Retina (tissue), 1 donor: ENCODE data around the gene PLVAP.

Source experiments
- DNase-seq: peaks from one replicate; pipeline ENCODE4 v3.0.0-alpha.2; 2016

The PLVAP gene

DNA sequence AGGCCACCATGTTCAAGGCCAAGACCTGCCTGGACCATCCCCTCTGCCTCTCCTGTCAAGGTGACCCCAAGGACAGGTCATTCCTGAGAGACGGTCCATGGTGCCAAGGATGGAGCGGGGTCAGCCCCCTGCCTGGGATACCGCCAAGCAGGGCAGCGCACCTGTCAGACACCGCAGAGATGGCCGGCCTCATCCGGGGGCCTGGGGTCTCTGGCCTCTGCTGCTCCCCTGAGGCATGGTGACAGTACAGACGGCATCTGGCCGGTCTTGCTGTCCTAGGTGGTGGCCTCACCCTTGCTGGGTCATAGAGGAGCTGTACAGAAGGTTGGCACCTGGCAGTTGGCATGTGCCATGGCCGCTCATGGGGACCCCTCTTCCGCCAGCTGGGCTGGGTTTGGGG lies 56.7 kb downstream of the PLVAP start:
- DNase-seq = no peak

DNA sequence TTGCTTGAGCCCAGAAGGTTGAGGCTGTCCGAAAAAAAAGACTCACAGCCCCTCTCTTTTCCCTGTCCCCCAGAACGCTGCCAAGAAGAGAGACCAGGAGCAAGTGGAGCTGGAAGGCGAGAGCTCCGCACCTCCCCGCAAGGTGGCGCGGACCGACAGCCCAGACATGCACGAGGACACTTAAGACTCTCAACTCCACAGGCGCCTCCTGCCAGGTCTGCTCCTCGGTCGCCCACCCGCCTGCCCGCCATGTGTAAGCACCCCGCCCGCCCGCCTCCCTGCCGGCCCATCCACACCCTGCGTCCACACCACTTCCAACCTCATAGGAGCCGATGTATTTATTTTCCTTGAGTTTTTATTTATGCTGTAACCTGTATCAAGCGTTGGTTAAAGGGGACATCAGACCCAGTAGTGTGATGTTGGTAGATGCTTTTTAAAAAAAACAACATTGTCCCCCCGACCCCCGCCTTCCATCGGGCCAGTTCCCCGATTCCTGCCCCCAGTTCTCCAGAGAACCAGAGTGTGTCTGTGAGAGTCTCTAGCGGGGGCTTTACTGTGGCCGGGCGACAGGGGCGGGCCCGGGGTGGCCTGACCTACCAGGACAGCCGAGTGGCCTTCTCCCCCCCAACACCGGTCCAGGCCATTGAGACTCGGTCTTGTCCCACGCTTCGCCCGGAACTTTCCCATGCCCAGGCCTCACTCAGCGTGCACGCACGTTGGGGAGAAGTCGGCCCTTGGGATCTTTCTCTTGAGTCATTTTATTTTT lies 57.5 kb downstream of the PLVAP start:
- no peak for DNase-seq

DNA sequence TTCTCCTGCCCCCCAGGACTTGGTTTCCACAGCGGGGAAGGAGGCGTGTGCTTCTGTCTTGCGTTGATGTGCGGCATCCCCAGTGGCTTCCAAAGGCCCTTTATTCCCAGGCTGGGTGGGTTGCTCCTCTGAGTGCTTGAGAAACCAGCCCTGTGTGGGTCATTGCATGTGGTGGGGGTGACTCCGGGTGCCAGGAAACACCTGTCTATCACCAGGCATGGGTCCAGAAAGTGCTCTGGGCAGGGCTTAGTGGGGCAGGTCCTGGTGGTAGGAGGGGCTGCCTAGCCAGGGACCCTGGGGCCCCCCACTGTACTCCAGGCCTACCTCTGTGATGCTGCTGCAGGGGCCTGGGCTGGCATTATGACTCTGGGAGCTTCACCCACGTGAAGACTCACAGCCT lies 58.2 kb downstream of the PLVAP start:
- no peak for DNase-seq

DNA sequence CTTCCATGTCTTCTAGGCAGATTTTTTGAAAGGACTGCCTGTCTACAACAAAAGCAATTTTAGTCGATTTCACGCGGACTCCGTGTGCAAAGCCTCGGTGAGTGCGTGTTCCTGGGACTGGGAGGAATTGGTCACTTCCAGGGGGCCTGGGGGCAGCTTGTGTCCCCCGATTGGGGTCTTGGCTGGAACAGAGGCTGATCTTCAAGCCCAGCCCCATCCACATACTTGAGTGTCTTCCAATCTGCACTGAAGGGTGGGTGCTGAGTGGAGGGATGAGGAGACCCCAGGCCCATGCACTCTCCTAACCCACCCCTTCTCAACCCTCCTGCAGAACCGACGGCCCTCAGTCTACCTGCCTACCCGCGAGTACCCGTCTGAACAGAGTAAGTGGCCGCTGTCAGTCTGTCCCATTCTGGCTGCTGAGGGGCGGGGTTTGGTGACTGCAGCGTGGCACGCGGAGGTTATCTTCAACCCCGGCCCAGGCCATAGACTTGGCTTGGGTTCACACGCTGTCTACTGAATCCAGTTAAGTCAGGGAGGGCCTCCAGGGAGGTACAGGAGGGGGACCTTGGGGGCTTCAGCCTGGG lies 63.0 kb downstream of the PLVAP start:
- DNase-seq = no peak

DNA sequence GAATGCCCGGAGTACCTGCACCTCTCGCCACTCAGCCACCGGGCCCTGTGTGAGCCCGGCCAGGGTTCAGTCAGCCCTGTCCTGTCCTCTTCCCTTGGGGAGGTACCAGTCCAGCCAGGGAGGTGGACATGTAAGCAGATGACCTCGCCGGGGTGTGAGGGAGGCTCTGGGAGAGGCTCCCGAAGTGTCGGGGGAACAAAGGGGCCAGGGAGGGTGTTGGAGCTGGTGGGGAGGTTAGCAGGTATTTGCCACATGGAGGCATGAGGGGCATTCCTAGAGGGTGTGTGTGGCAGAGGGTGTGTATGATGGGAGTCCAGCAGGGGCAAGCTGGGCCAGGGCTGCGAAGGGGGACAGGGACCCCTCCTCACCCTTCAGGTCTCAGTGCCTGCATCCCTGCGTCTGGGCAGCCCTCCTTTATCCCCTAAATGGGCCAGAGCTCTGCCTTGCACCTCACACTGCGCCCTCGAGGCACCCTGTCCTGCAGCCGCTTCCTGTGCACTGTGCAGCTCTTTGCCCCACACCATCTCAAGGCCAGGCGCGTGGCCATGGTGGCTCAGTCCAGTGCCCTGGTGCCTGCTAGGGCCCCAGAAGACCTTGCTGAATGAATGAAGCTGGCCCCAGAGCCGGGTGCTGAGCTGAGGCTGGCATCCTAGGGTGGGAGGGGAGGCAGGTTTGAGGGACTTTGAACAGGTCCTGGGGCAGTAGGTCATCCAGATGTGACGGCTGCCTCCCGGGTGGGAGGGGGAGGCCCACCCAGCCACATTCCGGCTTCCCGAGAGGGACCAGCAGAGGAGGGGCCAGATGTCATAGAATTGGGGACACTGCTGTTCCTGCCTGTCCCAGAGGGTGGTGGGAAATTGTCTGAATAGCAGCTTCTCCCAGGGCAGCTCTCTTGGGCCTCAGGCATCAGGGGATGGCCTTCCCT lies 64.7 kb downstream of the PLVAP start:
- no peak for DNase-seq

DNA sequence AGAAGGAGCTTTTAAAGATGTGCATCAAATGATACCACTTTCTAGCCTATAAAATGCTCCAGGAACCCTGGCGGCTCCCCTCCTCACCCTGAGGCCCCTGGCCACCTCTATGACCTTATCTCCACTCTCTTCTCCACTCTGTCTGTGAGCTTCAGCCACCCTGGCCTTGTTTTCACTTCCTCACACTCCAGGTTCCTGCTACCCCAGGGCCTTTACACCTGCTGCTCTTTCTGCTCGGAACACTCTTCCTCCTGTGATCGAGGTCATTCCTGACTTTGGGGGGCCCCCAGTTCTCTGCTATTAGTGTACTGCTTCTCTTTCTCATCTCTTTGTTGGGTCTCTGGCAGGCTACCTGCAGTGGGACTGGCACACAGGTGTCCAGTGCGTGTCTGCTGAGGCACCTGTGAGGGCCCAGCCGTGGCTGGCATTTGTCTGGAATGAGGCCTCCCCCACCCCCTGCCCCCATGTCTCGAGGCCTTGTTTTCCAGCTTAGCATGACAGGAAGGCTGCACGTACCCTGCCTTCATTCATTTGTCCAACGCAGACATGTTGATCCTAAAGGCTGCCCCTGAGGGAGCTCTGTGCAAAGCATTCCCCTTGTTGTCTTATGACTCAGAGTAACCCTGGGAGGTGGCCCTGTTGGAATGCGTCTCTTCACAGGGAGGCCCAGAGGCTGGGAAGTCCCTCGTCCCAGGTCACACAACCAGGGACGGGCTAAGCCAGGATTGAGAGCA lies 65.5 kb downstream of the PLVAP start:
- DNase-seq = no peak

DNA sequence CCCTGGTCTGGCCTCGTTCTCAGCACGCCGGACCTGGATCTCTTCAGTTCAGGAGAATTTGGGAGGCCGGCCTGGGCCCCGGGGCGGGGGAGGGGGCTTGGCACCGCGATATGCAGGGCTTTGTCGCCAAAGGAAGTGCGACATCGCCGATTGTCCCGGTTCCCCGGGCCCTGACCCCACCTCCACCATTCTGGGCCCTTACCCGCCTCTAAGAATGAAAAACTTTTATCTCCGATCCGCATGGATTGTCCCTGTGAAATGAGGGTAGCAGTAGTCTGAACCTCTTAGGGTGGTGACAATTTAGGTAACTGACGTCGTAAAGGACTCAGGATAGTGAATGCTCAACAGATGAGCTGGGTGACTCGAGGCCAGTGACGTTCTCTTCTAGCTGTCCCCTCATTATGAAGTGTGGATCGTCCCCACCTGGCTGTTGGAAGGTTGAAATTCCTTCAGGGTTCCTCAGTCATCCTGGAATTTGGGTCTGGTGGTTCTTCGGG lies 67.1 kb downstream of the PLVAP start:
- no peak for DNase-seq

DNA sequence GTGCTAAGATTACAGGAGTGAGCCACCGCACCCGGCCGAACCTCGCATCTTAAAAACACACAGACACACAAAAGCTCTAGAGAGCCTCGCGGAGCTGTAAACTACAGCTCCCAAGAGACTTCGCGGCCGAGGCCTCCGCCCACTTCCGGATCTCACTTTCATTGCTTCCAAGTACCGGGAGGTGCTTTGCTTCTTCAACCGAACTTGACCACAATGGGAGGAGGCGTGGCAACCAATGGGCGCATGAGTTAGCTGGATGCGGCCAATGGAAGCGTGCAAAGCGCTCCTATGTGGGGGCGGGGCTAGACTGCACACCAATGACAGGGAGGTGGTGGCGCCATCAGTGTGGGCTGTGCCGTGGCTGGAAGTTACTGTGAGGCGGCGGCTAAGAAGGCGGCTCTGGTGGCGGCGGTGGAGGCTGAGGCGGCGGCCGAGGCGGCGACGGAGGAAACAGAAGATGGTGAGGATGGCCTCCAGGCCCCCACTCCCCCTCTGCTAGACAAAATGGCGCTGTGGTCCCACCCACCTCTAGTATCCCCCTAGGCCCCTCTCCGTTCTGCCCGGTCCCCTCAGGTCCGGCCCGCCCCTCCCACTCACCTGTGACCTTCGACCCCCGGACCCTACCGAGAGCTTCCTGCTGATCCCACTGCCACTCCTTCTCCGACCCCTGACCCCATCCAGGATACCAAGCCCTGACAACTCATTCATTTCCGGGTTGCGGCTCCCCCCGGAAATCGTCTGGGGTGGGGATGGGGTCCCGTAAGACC lies 67.8 kb downstream of the PLVAP start, which contains the start of gene DDA1:
Gene DDA1, plus strand, starts transcription at position 366 of the 767 bp plus-strand sequence. Its CDS starts 92 bp downstream, at position 458.
- peak; percentile 94 for DNase-seq

DNA sequence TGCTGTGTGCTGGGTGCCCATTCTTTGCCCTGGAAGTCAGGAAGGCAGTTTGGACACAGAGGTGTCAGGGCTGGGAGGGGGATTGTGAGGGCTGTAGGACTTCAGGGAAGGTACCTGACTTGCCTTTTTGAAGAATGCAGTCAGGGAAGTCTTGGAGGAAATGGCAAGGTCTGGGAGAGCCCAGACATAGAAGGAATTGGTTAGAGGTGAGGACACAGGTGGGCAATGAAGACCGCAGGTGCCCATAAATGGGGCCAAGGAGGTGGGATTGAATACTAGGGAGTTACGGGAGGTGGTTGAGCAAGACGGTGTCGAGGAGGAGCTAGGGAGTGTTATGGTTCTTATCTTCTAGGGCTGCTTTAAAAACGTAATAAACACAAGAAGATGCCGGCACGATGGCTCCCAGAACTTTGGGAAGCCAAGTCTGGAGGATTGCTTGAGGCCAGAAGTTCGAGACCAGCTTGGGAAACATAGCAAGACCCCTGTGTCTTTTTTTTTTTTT lies 69.2 kb downstream of the PLVAP start:
- DNase-seq = no peak

DNA sequence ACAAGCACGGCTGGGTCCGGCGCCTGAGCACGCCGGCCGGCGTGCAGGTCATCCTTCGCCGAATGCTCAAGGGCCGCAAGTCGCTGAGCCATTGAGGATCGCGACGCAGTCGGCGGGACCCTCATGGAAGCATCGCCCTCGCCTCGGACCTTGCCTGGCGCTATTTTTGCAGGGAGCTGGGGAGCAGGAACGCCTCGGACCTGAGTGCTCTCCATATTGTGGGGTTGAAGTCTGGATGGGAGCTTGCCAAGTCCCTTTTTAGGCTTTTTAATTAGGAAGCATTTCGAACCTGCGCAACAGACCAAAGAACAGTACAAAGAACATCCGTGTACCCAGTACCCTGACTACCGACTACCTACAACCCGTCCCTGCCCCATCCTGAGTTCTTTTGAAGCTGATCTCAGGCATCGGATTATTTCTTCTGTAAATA lies 70.8 kb downstream of the PLVAP start:
- DNase-seq = no peak

DNA sequence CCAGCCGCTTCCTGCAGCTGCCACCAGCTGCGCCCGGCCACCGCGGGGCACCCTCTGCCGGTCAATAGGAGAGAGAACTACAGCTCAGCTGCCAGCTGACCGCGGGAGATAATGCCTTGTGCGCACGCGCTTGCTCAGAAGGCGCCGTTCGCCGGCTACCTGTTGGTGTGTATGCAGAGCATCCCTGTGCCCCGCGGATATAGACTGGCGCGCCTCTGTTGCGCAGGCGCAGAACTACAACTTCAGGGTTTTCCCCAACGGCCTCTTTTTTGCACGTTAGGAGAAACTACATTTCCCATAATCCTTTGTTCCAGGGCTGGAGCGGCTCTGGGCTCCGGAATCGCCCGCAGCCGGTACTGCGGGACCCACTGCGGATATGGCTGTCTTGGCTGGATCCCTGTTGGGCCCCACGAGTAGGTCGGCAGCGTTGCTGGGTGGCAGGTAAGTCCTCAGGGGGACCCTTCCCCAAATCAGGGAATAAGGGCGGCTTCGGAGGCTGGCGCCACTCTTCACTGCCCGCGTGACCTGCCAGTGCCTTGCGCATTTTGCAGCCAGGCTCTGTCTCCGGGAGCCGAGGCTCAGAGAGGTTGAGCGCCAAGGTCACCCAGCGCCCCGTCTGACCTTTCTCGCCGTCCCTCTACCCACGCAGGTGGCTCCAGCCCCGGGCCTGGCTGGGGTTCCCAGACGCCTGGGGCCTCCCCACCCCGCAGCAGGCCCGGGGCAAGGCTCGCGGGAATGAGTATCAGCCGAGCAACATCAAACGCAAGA lies 71.4 kb downstream of the PLVAP start, which contains the start of gene MRPL34:
Gene MRPL34, plus strand, starts transcription at position 356 of the 768 bp plus-strand sequence. Its CDS starts 21 bp downstream, at position 377.
- DNase-seq = peak; percentile 97

DNA sequence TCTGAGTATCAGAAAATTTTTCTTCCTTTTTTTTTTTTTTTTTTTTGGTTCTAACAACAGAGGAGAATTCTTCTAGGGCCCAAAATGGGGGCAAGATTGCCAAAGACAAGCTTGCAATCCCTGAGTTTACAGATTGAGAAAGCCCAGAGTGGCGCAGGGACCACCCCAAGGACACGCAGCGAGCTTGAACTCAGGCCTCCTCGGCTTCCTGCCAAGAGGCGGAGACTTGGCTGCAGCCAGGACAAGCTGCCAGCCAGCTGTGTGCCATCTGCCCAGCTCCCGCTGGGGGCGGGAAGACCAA lies 72.0 kb downstream of the PLVAP start:
- DNase-seq = no peak

DNA sequence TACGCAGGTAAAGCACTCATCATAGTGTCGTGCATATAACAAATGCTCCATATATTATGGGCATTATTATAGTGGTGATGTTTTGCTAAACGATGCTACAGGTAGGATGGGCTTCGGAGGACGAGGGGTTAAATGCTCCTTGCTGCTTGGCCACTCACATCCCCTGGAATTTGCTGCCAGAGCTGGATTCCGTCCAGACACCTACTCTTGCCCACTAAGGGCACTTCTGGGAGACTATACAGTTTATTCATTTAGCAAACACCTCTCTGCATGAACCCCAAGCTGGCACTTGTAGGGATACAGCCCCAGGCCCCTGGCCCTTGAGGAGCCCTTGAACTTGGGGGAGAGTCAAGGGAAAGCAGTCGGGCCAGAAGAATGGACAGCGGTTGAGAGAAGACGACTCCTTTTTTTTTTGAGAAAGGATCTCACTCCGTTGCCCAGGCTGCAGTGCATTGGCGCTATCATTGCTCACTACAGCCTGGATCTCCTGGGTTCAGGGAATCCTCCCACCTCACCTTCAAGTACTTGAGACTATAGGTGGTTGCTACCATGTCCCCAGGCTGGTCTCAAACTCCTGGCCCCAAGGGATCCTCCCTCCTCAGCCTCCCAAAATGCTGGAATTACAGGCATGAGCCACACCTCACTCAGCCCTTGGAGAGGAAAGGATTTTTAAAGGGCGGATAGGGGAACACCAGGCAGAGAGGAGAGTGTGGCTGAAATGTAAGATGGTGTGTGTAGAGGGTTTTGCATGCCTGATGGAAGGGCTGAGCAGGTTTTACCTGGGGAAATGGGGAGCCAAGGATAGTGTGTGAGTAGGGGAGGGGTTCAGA lies 72.5 kb downstream of the PLVAP start:
- peak; percentile 40 for DNase-seq

DNA sequence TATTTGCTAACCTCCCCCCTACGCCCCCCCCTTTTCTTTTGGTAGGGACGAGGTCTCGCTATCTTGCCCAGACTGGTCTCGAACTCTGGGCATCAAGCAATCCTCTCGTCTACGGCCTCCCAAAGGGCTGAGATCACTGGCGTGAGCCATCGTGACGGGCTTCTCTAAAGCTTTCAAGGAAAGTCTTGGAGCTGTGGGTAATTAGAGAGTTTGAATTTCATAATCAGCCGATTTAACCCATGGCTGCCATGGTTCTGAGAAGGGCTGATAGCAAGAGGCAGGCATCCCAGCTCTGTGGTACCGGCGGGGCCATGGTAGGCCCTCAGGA lies 73.2 kb downstream of the PLVAP start:
- no peak for DNase-seq

DNA sequence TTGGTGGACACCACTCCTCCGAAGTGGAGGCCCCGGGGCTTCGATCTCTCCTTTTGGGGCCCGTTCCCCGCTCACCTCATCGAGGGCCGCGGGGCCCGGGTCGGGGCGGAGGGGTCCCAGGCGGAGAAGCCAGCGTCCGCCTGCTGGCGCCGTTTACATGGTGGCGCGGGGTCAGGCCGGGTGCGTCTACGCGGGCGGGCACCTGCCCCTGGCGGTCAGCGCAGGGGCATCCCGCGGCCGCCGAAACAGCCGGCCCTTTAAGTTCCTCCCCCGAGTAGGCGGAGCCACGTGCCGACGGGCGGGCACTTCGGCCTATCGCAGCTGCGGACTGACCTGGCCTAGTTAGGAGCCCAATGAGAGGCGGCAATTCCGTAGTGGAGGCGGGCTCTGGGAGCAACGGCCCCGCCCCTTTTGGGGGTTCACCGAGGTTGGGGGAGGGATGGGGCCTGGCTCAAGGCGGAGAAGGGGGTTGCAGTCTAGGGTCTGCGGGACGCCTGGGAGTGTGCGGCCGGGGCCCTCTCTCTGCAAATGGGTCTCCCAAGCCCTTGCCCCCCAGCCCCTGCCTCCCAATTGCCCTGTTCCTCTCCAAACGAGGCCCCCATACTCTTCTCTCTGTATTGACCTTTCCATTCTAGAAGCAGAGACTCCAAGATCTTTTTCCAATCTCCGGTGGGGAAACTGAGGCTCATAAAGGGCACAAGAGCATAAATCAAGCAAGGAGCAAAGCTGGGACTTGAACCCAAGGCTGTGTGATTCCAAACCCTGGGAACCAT lies 73.8 kb downstream of the PLVAP start, which contains the start of gene ABHD8:
Gene ABHD8, minus strand, starts transcription at position 259 of the 773 bp plus-strand sequence. CDS start 1,809 bp downstream, outside the sequence.
- peak; percentile 95 for DNase-seq

DNA sequence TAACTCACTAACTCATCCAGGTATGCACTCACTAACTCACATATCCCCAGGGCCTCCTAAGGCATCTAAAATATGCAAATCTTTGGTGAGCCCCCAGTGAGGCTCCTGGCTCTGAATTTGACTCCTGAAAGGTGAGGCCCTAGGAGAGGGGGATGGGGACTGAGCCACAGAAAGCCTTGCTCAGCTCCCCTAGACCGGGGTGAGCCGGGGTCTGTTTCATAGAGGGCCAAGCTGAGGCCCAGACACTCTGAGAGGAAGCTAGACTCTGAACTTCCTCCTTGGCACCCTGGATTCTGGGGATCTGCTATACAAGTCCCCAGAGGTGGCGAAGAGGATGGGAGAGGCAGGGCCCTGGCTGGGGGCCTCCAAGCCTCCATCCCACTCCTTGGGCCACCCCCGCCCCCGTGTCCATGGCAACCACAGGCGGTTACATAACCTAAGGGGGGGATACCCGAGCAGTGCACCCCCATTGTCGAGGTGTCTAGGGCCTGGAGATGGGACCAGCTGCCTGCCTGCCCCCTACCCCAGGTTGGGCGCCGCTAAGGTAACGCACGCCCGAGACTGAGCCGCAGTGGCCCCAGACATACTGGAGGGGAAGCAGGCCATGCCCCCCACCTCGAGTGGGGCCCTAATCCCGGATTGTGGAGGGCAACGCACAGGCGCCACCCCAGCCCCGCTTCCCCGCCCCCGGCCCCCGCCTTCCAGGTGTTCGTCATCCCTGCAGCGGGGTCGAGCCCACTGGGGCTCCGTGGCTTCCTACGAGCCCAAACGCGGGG lies 74.6 kb downstream of the PLVAP start:
- DNase-seq = no peak
